ENCODE data around the gene SDR9C7. TPM values are rescaled to one million over a fixed set of nuclear protein-coding genes. Genes with fewer than 3 reads are reported as not detected.
"Not testable (repeated sequence)": the region's sequence is repeated elsewhere in the genome, so short reads cannot be mapped to it uniquely, and the experiment has no call there.

Gene SDR9C7
- total RNA-seq (2014; rRNA removed; shearing (Covaris generic)) = not detected in 2 replicates

GRCh38 chr12:56933826-56934625 lies at the start of gene SDR9C7:
Gene SDR9C7 (minus strand): TSS chr12:56934408. CDS start chr12:56934261, 147 bp downstream.
- in situ Hi-C loops (cut with HindIII; ENCODE audit: low sequenced_read_pairs) = no loop called here
- no peak for DNase-seq (ENCODE audit: low spot score)

- DNase-seq (ENCODE audit: low spot score) = no peak
- in situ Hi-C loops (cut with HindIII; ENCODE audit: low sequenced_read_pairs) = loop anchor here (25.0 kb wide), 1 partner anchor 221 kb away; the partner anchor contains the start of genes HSD17B6 and PRIM1
Measured at GRCh38 chr12:56983386-56983785, 49.2 kb upstream of the SDR9C7 start.

- in situ Hi-C loops (cut with HindIII; ENCODE audit: low sequenced_read_pairs) = loop anchor here (25.0 kb wide), 1 partner anchor 220 kb away; the partner anchor contains the start of genes HSD17B6 and PRIM1
- DNase-seq (ENCODE audit: low spot score) = not testable (repeated sequence)
Measured at GRCh38 chr12:56982578-56983236, 48.5 kb upstream of the SDR9C7 start.

GRCh38 chr12:56980941-56981530 lies 46.8 kb upstream of the SDR9C7 start:
- no peak for DNase-seq (ENCODE audit: low spot score)
- in situ Hi-C loops (cut with HindIII; ENCODE audit: low sequenced_read_pairs) = loop anchor here (25.0 kb wide), 1 partner anchor 219 kb away; the partner anchor contains the start of genes HSD17B6 and PRIM1

GRCh38 chr12:56980268-56980667 lies 46.1 kb upstream of the SDR9C7 start:
- no peak for DNase-seq (ENCODE audit: low spot score)
- in situ Hi-C loops (cut with HindIII; ENCODE audit: low sequenced_read_pairs) = loop anchor here (25.0 kb wide), 1 partner anchor 218 kb away; the partner anchor contains the start of genes HSD17B6 and PRIM1

GRCh38 chr12:56979628-56980027 lies 45.4 kb upstream of the SDR9C7 start:
- no peak for DNase-seq (ENCODE audit: low spot score)
- in situ Hi-C loops (cut with HindIII; ENCODE audit: low sequenced_read_pairs) = loop anchor here (25.0 kb wide), 1 partner anchor 217 kb away; the partner anchor contains the start of genes HSD17B6 and PRIM1

GRCh38 chr12:56978397-56979138 lies 44.4 kb upstream of the SDR9C7 start:
- DNase-seq (ENCODE audit: low spot score) = no peak
- in situ Hi-C loops (cut with HindIII; ENCODE audit: low sequenced_read_pairs) = loop anchor here (25.0 kb wide), 1 partner anchor 216 kb away; the partner anchor contains the start of genes HSD17B6 and PRIM1

- not testable (repeated sequence) for DNase-seq (ENCODE audit: low spot score)
- in situ Hi-C loops (cut with HindIII; ENCODE audit: low sequenced_read_pairs) = loop anchor here (25.0 kb wide), 1 partner anchor 215 kb away; the partner anchor contains the start of genes HSD17B6 and PRIM1
Measured at GRCh38 chr12:56977361-56977760, 43.2 kb upstream of the SDR9C7 start.

- DNase-seq (ENCODE audit: low spot score); in situ Hi-C loops (cut with HindIII; ENCODE audit: low sequenced_read_pairs): not testable (repeated sequence)
Measured at GRCh38 chr12:56974224-56974623, 40.0 kb upstream of the SDR9C7 start.

- DNase-seq (ENCODE audit: low spot score); in situ Hi-C loops (cut with HindIII; ENCODE audit: low sequenced_read_pairs): not testable (repeated sequence)
Measured at GRCh38 chr12:56968910-56969309, 34.7 kb upstream of the SDR9C7 start.

- in situ Hi-C loops (cut with HindIII; ENCODE audit: low sequenced_read_pairs); DNase-seq (ENCODE audit: low spot score): not testable (repeated sequence)
Measured at GRCh38 chr12:56965997-56966642, 31.9 kb upstream of the SDR9C7 start.

GRCh38 chr12:56965124-56965523 lies 30.9 kb upstream of the SDR9C7 start:
- in situ Hi-C loops (cut with HindIII; ENCODE audit: low sequenced_read_pairs) = not testable (repeated sequence)

GRCh38 chr12:56963557-56963956 lies 29.3 kb upstream of the SDR9C7 start:
- in situ Hi-C loops (cut with HindIII; ENCODE audit: low sequenced_read_pairs); DNase-seq (ENCODE audit: low spot score): not testable (repeated sequence)

More at GRCh38 chr12:56965124-56965523, 30.9 kb upstream of the SDR9C7 start:
- not testable (repeated sequence) for DNase-seq (ENCODE audit: low spot score)

GRCh38 chr12:56962247-56962646 lies 28.0 kb upstream of the SDR9C7 start:
- DNase-seq (ENCODE audit: low spot score); in situ Hi-C loops (cut with HindIII; ENCODE audit: low sequenced_read_pairs): not testable (repeated sequence)

- DNase-seq (ENCODE audit: low spot score) = no peak
- in situ Hi-C loops (cut with HindIII; ENCODE audit: low sequenced_read_pairs) = no loop called here
Measured at GRCh38 chr12:56958422-56958821, 24.2 kb upstream of the SDR9C7 start.

GRCh38 chr12:56957229-56958052 lies 23.2 kb upstream of the SDR9C7 start, which contains the start of gene RDH16:
Gene RDH16 (minus strand): TSS chr12:56957608. CDS start chr12:56957462, 146 bp downstream.
- no peak for DNase-seq (ENCODE audit: low spot score)
- in situ Hi-C loops (cut with HindIII; ENCODE audit: low sequenced_read_pairs) = no loop called here

GRCh38 chr12:56955631-56956256 lies 21.5 kb upstream of the SDR9C7 start:
- in situ Hi-C loops (cut with HindIII; ENCODE audit: low sequenced_read_pairs) = no loop called here
- DNase-seq (ENCODE audit: low spot score) = no peak

All from G401 (cell line).